ENCODE data around the gene KRT78.

DNA sequence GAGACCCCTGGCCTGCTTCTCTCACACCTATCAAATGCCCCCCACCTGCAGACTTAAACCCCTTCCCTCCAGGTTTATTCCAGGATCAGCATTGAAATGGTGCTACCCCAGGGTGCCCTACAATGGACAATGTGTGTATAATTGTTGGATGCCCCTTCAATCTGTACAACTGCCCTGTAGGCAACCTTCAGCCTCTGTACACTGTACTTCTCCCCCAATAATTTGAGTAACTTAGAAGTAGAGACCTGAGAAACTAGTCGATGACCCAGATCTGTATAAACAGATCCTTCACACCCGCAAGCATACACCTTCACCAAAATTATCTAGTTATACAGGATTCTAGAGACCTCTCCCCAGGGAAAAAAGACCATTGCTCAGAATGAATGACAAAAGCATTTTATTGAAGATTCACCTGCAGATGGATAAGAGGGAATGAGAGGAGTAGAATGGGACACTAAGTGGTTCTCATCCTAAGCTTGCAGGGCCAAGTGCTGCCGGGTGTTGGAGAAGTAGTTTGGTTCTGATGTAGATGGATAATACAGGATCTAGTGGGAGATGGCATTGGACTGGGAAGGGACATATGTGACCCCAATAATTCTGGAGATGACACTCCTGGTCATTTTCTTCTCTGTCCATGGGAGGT, 42.5 kb downstream of the KRT78 start:
- TF ChIP-seq, protein P1, sequence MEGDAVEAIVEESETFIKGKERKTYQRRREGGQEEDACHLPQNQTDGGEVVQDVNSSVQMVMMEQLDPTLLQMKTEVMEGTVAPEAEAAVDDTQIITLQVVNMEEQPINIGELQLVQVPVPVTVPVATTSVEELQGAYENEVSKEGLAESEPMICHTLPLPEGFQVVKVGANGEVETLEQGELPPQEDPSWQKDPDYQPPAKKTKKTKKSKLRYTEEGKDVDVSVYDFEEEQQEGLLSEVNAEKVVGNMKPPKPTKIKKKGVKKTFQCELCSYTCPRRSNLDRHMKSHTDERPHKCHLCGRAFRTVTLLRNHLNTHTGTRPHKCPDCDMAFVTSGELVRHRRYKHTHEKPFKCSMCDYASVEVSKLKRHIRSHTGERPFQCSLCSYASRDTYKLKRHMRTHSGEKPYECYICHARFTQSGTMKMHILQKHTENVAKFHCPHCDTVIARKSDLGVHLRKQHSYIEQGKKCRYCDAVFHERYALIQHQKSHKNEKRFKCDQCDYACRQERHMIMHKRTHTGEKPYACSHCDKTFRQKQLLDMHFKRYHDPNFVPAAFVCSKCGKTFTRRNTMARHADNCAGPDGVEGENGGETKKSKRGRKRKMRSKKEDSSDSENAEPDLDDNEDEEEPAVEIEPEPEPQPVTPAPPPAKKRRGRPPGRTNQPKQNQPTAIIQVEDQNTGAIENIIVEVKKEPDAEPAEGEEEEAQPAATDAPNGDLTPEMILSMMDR (IDR thresholded peaks at IDR 0.05; ENCODE audit: low read depth, low read length, poor library complexity, severe bottlenecking) = no peak
- no peak for TF ChIP-seq EZH2phosphoT487 (IDR thresholded peaks at IDR 0.05; ENCODE audit: borderline replicate concordance, low read length)
